NCI-H2227 (cell line): ENCODE results near the gene PKN2.
"Not testable (repeated sequence)": the region's sequence is repeated elsewhere in the genome, so short reads cannot be mapped to it uniquely, and the experiment has no call there.

Experiments used
- DNase-seq: peaks from one replicate; lab custom pipeline; 2025; ENCODE audit not compliant: unreplicated experiment; lab: John Stamatoyannopoulos, UW

Gene PKN2

GRCh38 chr1:88678405-88678804, 5.7 kb upstream of the PKN2 start:
- no peak for DNase-seq

- no peak for DNase-seq
Observed at GRCh38 chr1:88680471-88680870, 3.6 kb upstream of the PKN2 start.

GRCh38 chr1:88680911-88681622, 3.0 kb upstream of the PKN2 start:
- DNase-seq = no peak

GRCh38 chr1:88684482-88685258, 597 bp downstream of the PKN2 start:
- peak; percentile 86 for DNase-seq

- peak; percentile 33 for DNase-seq
Observed at GRCh38 chr1:88685259-88685620, 1.2 kb downstream of the PKN2 start.

- DNase-seq = no peak
Observed at GRCh38 chr1:88691540-88691939, 7.5 kb downstream of the PKN2 start.

- no peak for DNase-seq
Observed at GRCh38 chr1:88695781-88696180, 11.7 kb downstream of the PKN2 start.

GRCh38 chr1:88697503-88697902, 13.4 kb downstream of the PKN2 start:
- no peak for DNase-seq

- no peak for DNase-seq
Observed at GRCh38 chr1:88698140-88698539, 14.1 kb downstream of the PKN2 start.

- no peak for DNase-seq
Observed at GRCh38 chr1:88698764-88699163, 14.7 kb downstream of the PKN2 start.

- DNase-seq = no peak
Observed at GRCh38 chr1:88700425-88701013, 16.4 kb downstream of the PKN2 start.

- no peak for DNase-seq
Observed at GRCh38 chr1:88701275-88701674, 17.2 kb downstream of the PKN2 start.

- DNase-seq = not testable (repeated sequence)
Observed at GRCh38 chr1:88701793-88702192, 17.7 kb downstream of the PKN2 start.

- no peak for DNase-seq
Observed at GRCh38 chr1:88708011-88708410, 23.9 kb downstream of the PKN2 start.

- DNase-seq = not testable (repeated sequence)
Observed at GRCh38 chr1:88712907-88713306, 28.8 kb downstream of the PKN2 start.

- not testable (repeated sequence) for DNase-seq
Observed at GRCh38 chr1:88716571-88716970, 32.5 kb downstream of the PKN2 start.

- no peak for DNase-seq
Observed at GRCh38 chr1:88722492-88722891, 38.4 kb downstream of the PKN2 start.

GRCh38 chr1:88726697-88727096, 42.6 kb downstream of the PKN2 start:
- DNase-seq = no peak

GRCh38 chr1:88727205-88727604, 43.1 kb downstream of the PKN2 start:
- no peak for DNase-seq

GRCh38 chr1:88729297-88729696, 45.2 kb downstream of the PKN2 start:
- no peak for DNase-seq

- no peak for DNase-seq
Observed at GRCh38 chr1:88730132-88730675, 46.1 kb downstream of the PKN2 start.

GRCh38 chr1:88730995-88731394, 46.9 kb downstream of the PKN2 start:
- DNase-seq = no peak
